SU-DHL-6 (cell line): ENCODE measurements around the gene PPP2R5B.
"Not testable (repeated sequence)": the region's sequence is repeated elsewhere in the genome, so short reads cannot be mapped to it uniquely, and the experiment has no call there.

ENCODE experiments used
- H2AFZ ChIP-seq: fragments of 200-600 bp; sonication (generic); 2 replicates; pipeline ENCODE4 v1.6.1; 2014; ENCODE audit warnings: low read depth, mild to moderate bottlenecking, moderate library complexity, mixed read lengths, antibody characterized with exemption, low read length; ENCODE audit not compliant: severe bottlenecking
- H3F3A ChIP-seq: fragments of 200-600 bp; shearing (Covaris generic); 2 replicates; pipeline ENCODE4 v1.6.0; 2016; ENCODE audit warnings: antibody characterized with exemption, mild to moderate bottlenecking; ENCODE audit not compliant: insufficient read depth
- H3K27ac ChIP-seq: fragments of 200-600 bp; sonication (generic); 2 replicates; pipeline ENCODE4 v1.5.1; 2016; ENCODE audit warnings: low read depth, mild to moderate bottlenecking, low read length, moderate library complexity, mixed read lengths
- H3K27me3 ChIP-seq: fragments of 200-600 bp; sonication (generic), shearing (Covaris generic); 2 replicates; pipeline ENCODE4 v1.6.0; 2014; ENCODE audit warnings: mild to moderate bottlenecking, low read length
- H3K36me3 ChIP-seq: fragments of 200-600 bp; sonication (generic); 2 replicates; pipeline ENCODE4 v1.6.1; 2014; ENCODE audit warnings: mild to moderate bottlenecking, low read length, mixed read lengths
- H3K4me2 ChIP-seq: fragments of 300-600, 200-600 bp; shearing (Covaris generic), sonication (generic); 2 replicates; pipeline ENCODE4 v1.6.0; 2014; ENCODE audit warnings: low read length, low read depth, mild to moderate bottlenecking; ENCODE audit not compliant: poor library complexity, severe bottlenecking
- H3K4me3 ChIP-seq: fragments of 200-600 bp; sonication (generic); 2 replicates; pipeline ENCODE4 v1.5.1; 2014; ENCODE audit warnings: antibody characterized with exemption, low read length, mild to moderate bottlenecking, mixed read lengths; ENCODE audit not compliant: insufficient read depth, poor library complexity, severe bottlenecking
- H3K79me2 ChIP-seq: fragments of 200-600 bp; sonication (generic); 2 replicates; pipeline ENCODE4 v1.6.1; 2014; ENCODE audit warnings: mild to moderate bottlenecking, low read length, moderate library complexity; ENCODE audit not compliant: insufficient read depth
- H3K9ac ChIP-seq: fragments of 200-600 bp; sonication (generic); 2 replicates; pipeline ENCODE4 v1.7.0; 2014; ENCODE audit warnings: mild to moderate bottlenecking, low read length
- H3K9me2 ChIP-seq: fragments of 200-600 bp; sonication (generic); replicated peaks from 2 replicates; pipeline ENCODE4 v1.6.1; 2014; ENCODE audit warnings: low read length; ENCODE audit not compliant: insufficient read depth
- H3K9me3 ChIP-seq: fragments of 200-600 bp; sonication (generic); 2 replicates; pipeline ENCODE4 v1.6.1; 2014; ENCODE audit warnings: low read length, mixed read lengths; ENCODE audit not compliant: insufficient read depth
- H4K20me1 ChIP-seq: fragments of 200-600 bp; sonication (generic); 2 replicates; pipeline ENCODE4 v1.6.1; 2014; ENCODE audit warnings: low read depth, mild to moderate bottlenecking, antibody characterized with exemption, low read length, moderate library complexity, mixed read lengths
- EZH2phosphoT487 ChIP-seq: fragments of 200-600 bp; sonication (generic), shearing (Covaris generic); conservative IDR thresholded peaks from 2 replicates; pipeline ENCODE4 v1.6.1; 2018; ENCODE audit warnings: mild to moderate bottlenecking, antibody characterized with exemption, low read length, moderate library complexity, mixed read lengths
- TF ChIP-seq, protein P1 (sequence below): fragments of 200-600 bp; sonication (generic); IDR thresholded peaks from one replicate; pipeline ENCODE4 v1.5.1; 2017; ENCODE audit warnings: antibody characterized with exemption, mild to moderate bottlenecking, low read length, moderate library complexity; ENCODE audit not compliant: insufficient read depth, poor library complexity, severe bottlenecking

The PPP2R5B gene

DNA sequence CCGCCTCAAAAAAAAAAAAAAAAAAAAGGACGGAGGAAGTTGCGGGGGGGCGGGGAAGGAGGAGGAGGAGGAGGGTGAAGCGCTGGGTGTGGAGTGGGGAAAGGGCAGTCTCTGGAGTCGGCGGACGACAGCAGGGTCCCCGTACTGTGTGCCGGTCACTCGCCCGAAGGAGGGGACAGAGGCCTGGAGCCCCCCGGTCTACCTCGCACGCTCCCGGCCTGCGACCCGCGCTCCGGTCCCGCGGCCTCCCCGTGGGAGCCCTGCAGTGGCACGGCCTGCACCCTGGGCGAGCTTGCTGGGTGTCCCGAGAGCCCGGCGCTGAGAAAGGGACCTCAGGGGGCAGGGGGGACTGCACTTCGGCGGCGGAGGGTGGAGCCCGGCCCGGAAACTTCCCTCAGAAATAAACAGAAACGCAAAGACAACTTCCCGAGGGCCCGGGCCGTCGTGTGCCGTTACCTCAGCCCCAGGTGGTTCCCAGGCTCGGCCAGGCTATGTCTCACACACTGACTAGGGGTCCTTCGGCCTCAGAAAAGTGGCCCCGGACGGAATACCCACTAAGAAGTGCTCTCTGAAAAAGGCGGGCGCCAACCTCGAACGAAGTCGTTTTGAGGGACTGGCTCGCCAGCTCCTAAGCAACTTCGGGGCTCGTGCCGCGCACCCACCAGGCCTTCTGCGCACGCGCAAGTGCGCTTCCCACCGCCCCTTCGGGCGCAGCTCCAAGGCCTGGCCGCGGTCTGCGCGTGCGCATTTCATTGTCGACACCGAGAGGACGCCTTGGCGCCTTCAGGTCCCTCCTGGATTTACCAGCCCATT lies 47.1 kb downstream of the PPP2R5B start, which contains the start of gene MAJIN:
Gene MAJIN, minus strand, starts transcription at position 688 of the 813 bp plus-strand sequence. CDS start 12,703 bp downstream, outside the sequence.
- H3K4me3 ChIP-seq = no peak within 1 kb of the TSS
- no peak within 1 kb of the TSS for H3K9ac ChIP-seq
- no peaks in the 10 kb centered on the region for H3K36me3 ChIP-seq
- H3K27ac ChIP-seq = no peak within 1 kb of the TSS
- no peak within 1 kb of the TSS for H2AFZ ChIP-seq
- H3K27me3 ChIP-seq = no peaks in the 10 kb centered on the region
- H3K9me2 ChIP-seq = no peaks in the 10 kb centered on the region
- H3K79me2 ChIP-seq = no peaks in the 10 kb centered on the region
- H4K20me1 ChIP-seq = no peaks in the 10 kb centered on the region
- no peaks in the 10 kb centered on the region for H3K9me3 ChIP-seq
- TF ChIP-seq, protein P1, sequence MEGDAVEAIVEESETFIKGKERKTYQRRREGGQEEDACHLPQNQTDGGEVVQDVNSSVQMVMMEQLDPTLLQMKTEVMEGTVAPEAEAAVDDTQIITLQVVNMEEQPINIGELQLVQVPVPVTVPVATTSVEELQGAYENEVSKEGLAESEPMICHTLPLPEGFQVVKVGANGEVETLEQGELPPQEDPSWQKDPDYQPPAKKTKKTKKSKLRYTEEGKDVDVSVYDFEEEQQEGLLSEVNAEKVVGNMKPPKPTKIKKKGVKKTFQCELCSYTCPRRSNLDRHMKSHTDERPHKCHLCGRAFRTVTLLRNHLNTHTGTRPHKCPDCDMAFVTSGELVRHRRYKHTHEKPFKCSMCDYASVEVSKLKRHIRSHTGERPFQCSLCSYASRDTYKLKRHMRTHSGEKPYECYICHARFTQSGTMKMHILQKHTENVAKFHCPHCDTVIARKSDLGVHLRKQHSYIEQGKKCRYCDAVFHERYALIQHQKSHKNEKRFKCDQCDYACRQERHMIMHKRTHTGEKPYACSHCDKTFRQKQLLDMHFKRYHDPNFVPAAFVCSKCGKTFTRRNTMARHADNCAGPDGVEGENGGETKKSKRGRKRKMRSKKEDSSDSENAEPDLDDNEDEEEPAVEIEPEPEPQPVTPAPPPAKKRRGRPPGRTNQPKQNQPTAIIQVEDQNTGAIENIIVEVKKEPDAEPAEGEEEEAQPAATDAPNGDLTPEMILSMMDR = no peak
- TF ChIP-seq EZH2phosphoT487 = no peak
- H3F3A ChIP-seq = peaks cover 20% of the 10 kb centered on the region
- H3K4me2 ChIP-seq = no peak within 1 kb of the TSS

- peak overlapping the region; percentile 71 for H3K27ac ChIP-seq
- peaks cover 20% of the 10 kb centered on the region for H3F3A ChIP-seq
- H3K79me2 ChIP-seq = no peaks in the 10 kb centered on the region
- peak overlapping the region; percentile 42 for H3K4me2 ChIP-seq
- no peak for TF ChIP-seq EZH2phosphoT487
- TF ChIP-seq, protein P1 = no peak
- no peaks in the 10 kb centered on the region for H4K20me1 ChIP-seq
- H3K4me3 ChIP-seq = peak overlapping the region; percentile 6
- no peaks in the 10 kb centered on the region for H3K27me3 ChIP-seq
- H2AFZ ChIP-seq = no peak overlapping the region
- H3K9ac ChIP-seq = 0 out of 2 replicates have a peak overlapping the region, but pooled peaks have one; percentile 16
- no peaks in the 10 kb centered on the region for H3K36me3 ChIP-seq
- H3K9me2 ChIP-seq = no peaks in the 10 kb centered on the region
- H3K9me3 ChIP-seq = no peaks in the 10 kb centered on the region
Measured at GRCh38 chr11:64974124-64974523, 49.6 kb downstream of the PPP2R5B start.

GRCh38 chr11:64976651-64977050 lies 52.2 kb downstream of the PPP2R5B start:
- TF ChIP-seq EZH2phosphoT487 = no peak
- TF ChIP-seq, protein P1 = no peak
- Histone ChIP-seq H3K27me3 (no peaks in the 10 kb centered on the region), H3F3A (peaks cover 20% of the 10 kb centered on the region), H3K9me3 (no peaks in the 10 kb centered on the region), H3K27ac (no peak overlapping the region), H3K9me2 (no peaks in the 10 kb centered on the region), H3K4me2 (no peak overlapping the region), H2AFZ (no peak overlapping the region), H3K36me3 (no peaks in the 10 kb centered on the region), H3K9ac (no peak overlapping the region), H4K20me1 (no peaks in the 10 kb centered on the region), H3K4me3 (no peak overlapping the region), H3K79me2 (no peaks in the 10 kb centered on the region)

DNA sequence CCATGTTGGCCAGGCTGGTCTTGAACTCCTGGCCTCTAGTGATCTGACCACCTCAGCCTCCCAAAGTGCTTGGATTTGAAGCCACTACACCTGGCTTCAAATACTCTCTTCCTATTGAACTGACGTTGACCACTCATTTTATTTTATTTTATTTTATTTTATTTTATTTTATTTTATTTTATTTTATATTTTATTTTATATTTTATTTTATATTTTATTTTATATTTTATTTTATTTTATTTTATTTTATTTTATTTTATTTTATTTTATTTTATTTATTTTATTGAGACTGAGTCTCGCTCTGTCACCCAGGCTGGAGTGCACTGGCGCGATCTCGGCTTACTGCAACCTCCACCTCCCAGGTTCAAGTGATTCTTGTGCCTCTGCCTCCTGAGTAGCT lies 58.9 kb downstream of the PPP2R5B start:
- H2AFZ ChIP-seq, H4K20me1 ChIP-seq, H3K27ac ChIP-seq, H3K27me3 ChIP-seq, H3K4me2 ChIP-seq, H3K4me3 ChIP-seq, H3K9ac ChIP-seq, H3F3A ChIP-seq, H3K9me2 ChIP-seq, H3K9me3 ChIP-seq, H3K36me3 ChIP-seq, H3K79me2 ChIP-seq: not testable (repeated sequence)
